Muscle of arm (tissue), 12 donors: Measurements from ENCODE around the gene ZMYND19. TPM values are rescaled to one million over a fixed set of nuclear protein-coding genes. Genes with fewer than 3 reads are reported as not detected.
"Not testable (repeated sequence)": the region's sequence is repeated elsewhere in the genome, so short reads cannot be mapped to it uniquely, and the experiment has no call there.

ENCODE experiments used
- DNase-seq: peaks from one replicate; pipeline ENCODE4 v3.0.0-alpha.2; 2013
- polyA plus RNA-seq, 12 donors: library from polyadenylated mRNA; unstranded; fragments of 120-200 nt; gene quantifications; one replicate each; pipeline ENCODE4 v1.2.1, GENCODE V29; 2013; ENCODE audit not compliant: insufficient read length in 12 of 12

ZMYND19 gene
- polyA plus RNA-seq, 12 donors: 13.0 to 23.9 (median 17.6) TPM; not detected in 1

GRCh38 chr9:137618105-137619067 is 28.1 kb upstream of the ZMYND19 start, which contains the start of gene EHMT1:
Gene EHMT1 (plus strand): TSS chr9:137619005. CDS start chr9:137619029, 24 bp downstream.
- DNase-seq: peak; percentile 85

GRCh38 chr9:137615387-137615871 is 25.1 kb upstream of the ZMYND19 start:
- no peak for DNase-seq

GRCh38 chr9:137614631-137615386 is 24.5 kb upstream of the ZMYND19 start:
- DNase-seq: no peak

GRCh38 chr9:137613738-137614523 is 23.6 kb upstream of the ZMYND19 start:
- DNase-seq: no peak

GRCh38 chr9:137613259-137613658 is 22.9 kb upstream of the ZMYND19 start:
- no peak for DNase-seq

- DNase-seq: no peak
Measured at GRCh38 chr9:137612741-137613142, 22.4 kb upstream of the ZMYND19 start.

- no peak for DNase-seq
Measured at GRCh38 chr9:137611623-137612609, 21.6 kb upstream of the ZMYND19 start.

GRCh38 chr9:137610944-137611343 is 20.6 kb upstream of the ZMYND19 start:
- DNase-seq: no peak

- DNase-seq: no peak
Measured at GRCh38 chr9:137607141-137607857, 17.0 kb upstream of the ZMYND19 start.

- no peak for DNase-seq
Measured at GRCh38 chr9:137606734-137607138, 16.4 kb upstream of the ZMYND19 start.

- DNase-seq: no peak
Measured at GRCh38 chr9:137606005-137606621, 15.8 kb upstream of the ZMYND19 start.

GRCh38 chr9:137605121-137606004 is 15.1 kb upstream of the ZMYND19 start, which contains the start of gene ARRDC1:
Gene ARRDC1 (plus strand): TSS chr9:137605686. CDS start chr9:137605718, 32 bp downstream.
- peak; percentile 89 for DNase-seq

- DNase-seq: no peak
Measured at GRCh38 chr9:137604345-137605086, 14.2 kb upstream of the ZMYND19 start.

GRCh38 chr9:137603879-137604278 is 13.6 kb upstream of the ZMYND19 start:
- no peak for DNase-seq

- no peak for DNase-seq
Measured at GRCh38 chr9:137602661-137603060, 12.3 kb upstream of the ZMYND19 start.

GRCh38 chr9:137598943-137599342 is 8.6 kb upstream of the ZMYND19 start:
- no peak for DNase-seq

GRCh38 chr9:137596577-137596976 is 6.3 kb upstream of the ZMYND19 start:
- DNase-seq: not testable (repeated sequence)
